Nephron progenitor cell (in vitro differentiated cells): ENCODE measurements around the gene PARD3B.

ENCODE experiments used
- DNase-seq: peaks from one replicate; pipeline ENCODE4 v3.0.0; 2021
- H3K27ac Mint-ChIP-seq: 2 replicates; pipeline ENCODE4 v1.8.0; 2021; ENCODE audit warnings: mild to moderate bottlenecking, moderate library complexity, mixed read lengths
- H3K27me3 Mint-ChIP-seq: 2 replicates; pipeline ENCODE4 v1.8.0; 2021; ENCODE audit warnings: mild to moderate bottlenecking, low read depth, mixed read lengths; ENCODE audit not compliant: poor library complexity
- H3K36me3 Mint-ChIP-seq: 2 replicates; pipeline ENCODE4 v1.8.0; 2021; ENCODE audit warnings: low read depth, mixed read lengths
- H3K4me1 Mint-ChIP-seq: 2 replicates; pipeline ENCODE4 v1.8.0; 2021; ENCODE audit warnings: mixed read lengths
- H3K4me3 Mint-ChIP-seq: 2 replicates; pipeline ENCODE4 v1.8.0; 2021; ENCODE audit warnings: mild to moderate bottlenecking, moderate library complexity, mixed read lengths
- H3K9me3 Mint-ChIP-seq: 2 replicates; pipeline ENCODE4 v1.8.0; 2021; ENCODE audit warnings: mild to moderate bottlenecking, moderate library complexity, mixed read lengths
- TF ChIP-seq, protein P1 (sequence below): fragments of 200-600 bp; sonication (generic); IDR thresholded peaks from 2 replicates; pipeline ENCODE4 v1.5.0; 2021; ENCODE audit warnings: antibody characterized with exemption

PARD3B gene

GRCh38 chr2:204947405-204947804, 402.1 kb downstream of the PARD3B start:
- TF ChIP-seq, protein P1, sequence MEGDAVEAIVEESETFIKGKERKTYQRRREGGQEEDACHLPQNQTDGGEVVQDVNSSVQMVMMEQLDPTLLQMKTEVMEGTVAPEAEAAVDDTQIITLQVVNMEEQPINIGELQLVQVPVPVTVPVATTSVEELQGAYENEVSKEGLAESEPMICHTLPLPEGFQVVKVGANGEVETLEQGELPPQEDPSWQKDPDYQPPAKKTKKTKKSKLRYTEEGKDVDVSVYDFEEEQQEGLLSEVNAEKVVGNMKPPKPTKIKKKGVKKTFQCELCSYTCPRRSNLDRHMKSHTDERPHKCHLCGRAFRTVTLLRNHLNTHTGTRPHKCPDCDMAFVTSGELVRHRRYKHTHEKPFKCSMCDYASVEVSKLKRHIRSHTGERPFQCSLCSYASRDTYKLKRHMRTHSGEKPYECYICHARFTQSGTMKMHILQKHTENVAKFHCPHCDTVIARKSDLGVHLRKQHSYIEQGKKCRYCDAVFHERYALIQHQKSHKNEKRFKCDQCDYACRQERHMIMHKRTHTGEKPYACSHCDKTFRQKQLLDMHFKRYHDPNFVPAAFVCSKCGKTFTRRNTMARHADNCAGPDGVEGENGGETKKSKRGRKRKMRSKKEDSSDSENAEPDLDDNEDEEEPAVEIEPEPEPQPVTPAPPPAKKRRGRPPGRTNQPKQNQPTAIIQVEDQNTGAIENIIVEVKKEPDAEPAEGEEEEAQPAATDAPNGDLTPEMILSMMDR = no peak
- H3K4me1 Mint-ChIP-seq = peaks cover 63% of the 10 kb centered on the region
- H3K27ac Mint-ChIP-seq = no peak overlapping the region
- peaks cover 34% of the 10 kb centered on the region for H3K36me3 Mint-ChIP-seq
- H3K4me3 Mint-ChIP-seq = no peak overlapping the region
- H3K27me3 Mint-ChIP-seq = peaks cover 3% of the 10 kb centered on the region
- H3K9me3 Mint-ChIP-seq = peaks cover 33% of the 10 kb centered on the region
- DNase-seq = no peak

DNA sequence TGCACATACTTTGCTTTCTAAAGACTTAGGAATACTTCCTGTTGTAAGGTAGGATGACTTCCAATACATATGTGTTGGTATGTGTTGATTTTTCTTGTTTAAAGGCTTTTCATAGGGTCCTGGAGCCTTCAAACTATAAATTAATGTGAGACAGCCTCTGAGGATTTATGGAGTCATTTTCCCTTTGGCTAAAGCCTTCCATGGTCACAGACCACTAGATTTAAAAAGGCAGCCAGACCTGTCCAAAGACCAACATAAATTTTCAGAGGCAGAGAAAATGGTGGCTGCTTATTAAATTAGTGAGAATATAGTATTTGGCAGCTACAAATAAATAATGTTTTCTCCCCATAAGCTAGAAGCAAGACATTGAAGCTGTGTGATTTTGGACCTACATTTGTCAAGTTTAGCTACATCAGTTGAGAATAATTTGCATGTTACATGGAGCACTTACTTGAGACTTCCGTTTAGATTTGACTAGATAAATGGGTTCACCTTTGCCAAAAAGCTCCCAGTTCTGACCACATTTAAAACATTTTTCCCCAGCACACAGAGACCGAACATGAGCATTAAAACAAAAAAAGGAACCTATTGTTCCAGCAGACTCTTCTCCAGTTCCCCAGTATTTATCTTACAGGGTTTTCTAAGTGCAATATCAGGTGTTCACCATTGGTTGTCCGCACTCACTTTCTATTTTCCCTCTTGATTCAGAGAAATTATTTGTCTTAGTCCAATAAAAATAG, 402.9 kb downstream of the PARD3B start:
- peaks cover 32% of the 10 kb centered on the region for H3K36me3 Mint-ChIP-seq
- H3K27ac Mint-ChIP-seq = peak overlapping the region; percentile 80
- H3K27me3 Mint-ChIP-seq = peaks cover 3% of the 10 kb centered on the region
- H3K4me3 Mint-ChIP-seq = no peak overlapping the region
- TF ChIP-seq, protein P1 = no peak
- no peak for DNase-seq
- peaks cover 33% of the 10 kb centered on the region for H3K9me3 Mint-ChIP-seq
- peaks cover 61% of the 10 kb centered on the region for H3K4me1 Mint-ChIP-seq

DNA sequence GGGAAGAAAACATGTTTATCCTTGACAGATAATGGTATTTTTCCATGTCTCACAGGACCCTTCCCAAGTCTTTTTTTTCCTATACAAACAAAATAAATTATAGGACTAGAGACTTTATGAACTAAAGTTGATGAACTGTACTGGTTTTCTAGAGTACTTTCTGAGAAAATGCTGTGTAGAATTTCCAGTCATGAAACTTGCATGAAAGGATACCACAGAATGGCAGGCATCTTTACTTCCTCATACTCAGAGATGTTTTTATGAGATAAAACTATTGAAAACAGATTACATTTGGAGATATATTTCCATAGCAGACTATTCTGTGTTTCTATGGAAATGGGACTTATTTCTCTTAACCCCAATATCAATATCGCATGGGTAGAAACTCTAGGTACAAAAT, 403.5 kb downstream of the PARD3B start:
- TF ChIP-seq, protein P1 = no peak
- Mint-ChIP-seq H3K36me3 (peaks cover 26% of the 10 kb centered on the region), H3K27ac (peak overlapping the region; percentile 80), H3K4me3 (no peak overlapping the region), H3K9me3 (peaks cover 26% of the 10 kb centered on the region), H3K4me1 (peaks cover 54% of the 10 kb centered on the region), H3K27me3 (peaks cover 3% of the 10 kb centered on the region)
- DNase-seq = no peak

DNA sequence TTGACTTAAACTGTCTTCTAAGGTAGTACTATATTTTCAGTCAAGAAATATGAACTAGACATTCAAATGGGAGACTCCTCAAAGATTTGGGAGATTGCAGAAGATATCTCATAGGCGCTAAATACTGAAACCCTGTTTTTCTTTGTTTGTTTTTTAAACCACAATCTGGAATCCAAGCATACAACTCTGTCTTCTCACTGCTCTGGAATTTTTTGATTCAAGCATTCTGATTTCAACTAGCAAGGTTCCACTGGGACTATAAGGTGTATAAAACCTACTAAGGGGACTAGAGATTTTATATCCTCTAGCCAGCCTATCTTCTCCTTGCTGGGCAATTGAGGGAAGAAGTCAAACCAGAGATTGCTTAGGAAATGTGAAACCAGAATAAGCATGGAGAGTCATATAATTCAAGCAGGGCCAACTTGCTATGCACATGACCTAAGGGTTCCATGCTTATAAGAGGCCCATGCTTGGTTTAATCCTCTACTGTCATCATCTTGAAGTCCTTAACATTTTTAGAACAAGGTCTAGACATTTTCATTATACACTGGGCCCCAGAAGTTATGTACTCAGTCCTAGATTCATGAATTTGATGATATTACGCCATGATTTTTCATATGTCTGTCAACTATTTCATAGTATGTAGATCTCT, 405.5 kb downstream of the PARD3B start:
- Mint-ChIP-seq H3K4me1 (peaks cover 51% of the 10 kb centered on the region), H3K4me3 (no peak overlapping the region), H3K27ac (no peak overlapping the region), H3K27me3 (peaks cover 3% of the 10 kb centered on the region), H3K9me3 (peaks cover 9% of the 10 kb centered on the region), H3K36me3 (peaks cover 10% of the 10 kb centered on the region)
- no peak for DNase-seq
- TF ChIP-seq, protein P1 = no peak

GRCh38 chr2:204958371-204958770, 413.1 kb downstream of the PARD3B start:
- no peaks in the 10 kb centered on the region for H3K4me1 Mint-ChIP-seq
- no peaks in the 10 kb centered on the region for H3K36me3 Mint-ChIP-seq
- no peak for DNase-seq
- no peaks in the 10 kb centered on the region for H3K9me3 Mint-ChIP-seq
- no peak overlapping the region for H3K27ac Mint-ChIP-seq
- TF ChIP-seq, protein P1 = no peak
- no peaks in the 10 kb centered on the region for H3K27me3 Mint-ChIP-seq
- no peak overlapping the region for H3K4me3 Mint-ChIP-seq
